Astrocyte (in vitro differentiated cells and primary cell): Measurements from ENCODE around the gene TYSND1.

Experiments
- CTCF ChIP-seq: IDR thresholded peaks from 2 replicates; pipeline ENCODE4 v1.5.1; 2011; ENCODE audit warnings: low read depth, mild to moderate bottlenecking, inconsistent platforms, low read length, moderate library complexity; ENCODE audit not compliant: insufficient read depth
- EZH2 ChIP-seq: IDR thresholded peaks from 2 replicates; pipeline ENCODE4 v1.6.1; 2012; ENCODE audit warnings: mild to moderate bottlenecking, low read length, inconsistent platforms; ENCODE audit not compliant: insufficient read depth

GRCh38 chr10:70155255-70155838 is 8.8 kb upstream of the TYSND1 start:
- TF ChIP-seq EZH2 (no peak), CTCF (no peak)
